Chondrocyte (in vitro differentiated cells): Measurements from ENCODE around the gene ZNF2. TPM values are rescaled to one million over a fixed set of nuclear protein-coding genes. Genes with fewer than 3 reads are reported as not detected.

Source experiments
- DNase-seq: peaks from one replicate; pipeline ENCODE4 v3.0.0; 2021; ENCODE audit warnings: mixed read lengths, low spot score
- H3K27ac Mint-ChIP-seq: one replicate; pipeline ENCODE4 v1.8.0; 2021; ENCODE audit warnings: mild to moderate bottlenecking, moderate library complexity, mixed read lengths; ENCODE audit not compliant: unreplicated experiment
- H3K27me3 Mint-ChIP-seq: 2 replicates; pipeline ENCODE4 v1.8.0; 2021; ENCODE audit warnings: low read depth, mixed read lengths
- H3K36me3 Mint-ChIP-seq: 2 replicates; pipeline ENCODE4 v1.8.0; 2021; ENCODE audit warnings: low read depth, mixed read lengths
- H3K4me1 Mint-ChIP-seq: 2 replicates; pipeline ENCODE4 v1.8.0; 2021; ENCODE audit warnings: low read depth, mild to moderate bottlenecking, mixed read lengths
- H3K4me3 Mint-ChIP-seq: one replicate; pipeline ENCODE4 v1.8.0; 2021; ENCODE audit warnings: mild to moderate bottlenecking, moderate library complexity, mixed read lengths; ENCODE audit not compliant: unreplicated experiment
- H3K9me3 Mint-ChIP-seq: 2 replicates; pipeline ENCODE4 v1.8.0; 2021; ENCODE audit warnings: low read depth, mixed read lengths
- CTCF ChIP-seq: fragments of 200-600 bp; sonication (generic); IDR thresholded peaks from 2 replicates; pipeline ENCODE4 v1.5.0; 2021; ENCODE audit warnings: antibody characterized with exemption, mild to moderate bottlenecking, moderate library complexity
- total RNA-seq: library from RNA; stranded (reverse); gene quantifications from 3 replicates; pipeline ENCODE4 v1.2.1, GENCODE V29; 2021

ZNF2 gene
- total RNA-seq, 1 donor from 2014 or later, result 5.0 TPM

- Mint-ChIP-seq H3K27me3 (no peaks in the 10 kb centered on the region), H3K4me3 (no peak overlapping the region), H3K4me1 (no peaks in the 10 kb centered on the region), H3K36me3 (peaks cover 71% of the 10 kb centered on the region), H3K9me3 (peaks cover 85% of the 10 kb centered on the region), H3K27ac (no peak overlapping the region)
- no peak for DNase-seq
- no peak for TF ChIP-seq CTCF
Measured at GRCh38 chr2:95220449-95220848, 54.8 kb downstream of the ZNF2 start.

GRCh38 chr2:95225658-95226057 is 60.0 kb downstream of the ZNF2 start:
- peaks cover 33% of the 10 kb centered on the region for H3K36me3 Mint-ChIP-seq
- peaks cover 66% of the 10 kb centered on the region for H3K9me3 Mint-ChIP-seq
- TF ChIP-seq CTCF, result no peak
- H3K27me3 Mint-ChIP-seq, result no peaks in the 10 kb centered on the region
- H3K4me3 Mint-ChIP-seq, result no peak overlapping the region
- H3K27ac Mint-ChIP-seq, result no peak overlapping the region
- no peaks in the 10 kb centered on the region for H3K4me1 Mint-ChIP-seq
- DNase-seq, result no peak

GRCh38 chr2:95231723-95232122 is 66.1 kb downstream of the ZNF2 start:
- Mint-ChIP-seq H3K36me3 (peaks cover 6% of the 10 kb centered on the region), H3K27ac (no peak overlapping the region), H3K4me1 (no peaks in the 10 kb centered on the region), H3K4me3 (no peak overlapping the region), H3K9me3 (peaks cover 57% of the 10 kb centered on the region), H3K27me3 (no peaks in the 10 kb centered on the region)
- peak; percentile 73 for TF ChIP-seq CTCF
- no peak for DNase-seq

- Mint-ChIP-seq H3K27me3 (no peaks in the 10 kb centered on the region), H3K4me1 (no peaks in the 10 kb centered on the region), H3K36me3 (peaks cover 6% of the 10 kb centered on the region), H3K27ac (no peak overlapping the region), H3K9me3 (peaks cover 58% of the 10 kb centered on the region), H3K4me3 (no peak overlapping the region)
- DNase-seq, result no peak
- no peak for TF ChIP-seq CTCF
Measured at GRCh38 chr2:95232232-95232631, 66.6 kb downstream of the ZNF2 start.

Other genes with a start within 250 kb of the ZNF2 start
- not detected in 3 replicates for gene MAL, start 140.1 kb upstream of the ZNF2 start, total RNA-seq
- 32.9 to 42.4 TPM (median 33.6 TPM) in 3 replicates for gene MRPS5, start 44.0 kb upstream of the ZNF2 start, total RNA-seq
- 12.1 to 16.3 TPM (median 14.3 TPM) in 3 replicates for gene ZNF514, start 6.0 kb upstream of the ZNF2 start, total RNA-seq
- gene ZNF892, start 41.7 kb downstream of the ZNF2 start, total RNA-seq, result 4.7 to 6.0 TPM (median 4.8 TPM) in 3 replicates
- 1.5 to 1.7 TPM (median 1.7 TPM) in 3 replicates for gene PROM2, start 108.6 kb downstream of the ZNF2 start, total RNA-seq
- gene KCNIP3, start 131.5 kb downstream of the ZNF2 start, total RNA-seq, result 3.1 to 6.0 TPM (median 5.9 TPM) in 3 replicates
- 23.9 to 30.4 TPM (median 27.4 TPM) in 3 replicates for gene FAHD2A, start 236.9 kb downstream of the ZNF2 start, total RNA-seq